GM15510 (cell line): ENCODE results near the gene IL1F10.

Experiments
- POLR2A ChIP-seq: IDR thresholded peaks from 3 replicates; pipeline ENCODE4 v1.6.1; 2011; ENCODE audit warnings: borderline replicate concordance; ENCODE audit not compliant: insufficient read length; ENCODE audit errors: extremely low read depth

IL1F10 gene

DNA sequence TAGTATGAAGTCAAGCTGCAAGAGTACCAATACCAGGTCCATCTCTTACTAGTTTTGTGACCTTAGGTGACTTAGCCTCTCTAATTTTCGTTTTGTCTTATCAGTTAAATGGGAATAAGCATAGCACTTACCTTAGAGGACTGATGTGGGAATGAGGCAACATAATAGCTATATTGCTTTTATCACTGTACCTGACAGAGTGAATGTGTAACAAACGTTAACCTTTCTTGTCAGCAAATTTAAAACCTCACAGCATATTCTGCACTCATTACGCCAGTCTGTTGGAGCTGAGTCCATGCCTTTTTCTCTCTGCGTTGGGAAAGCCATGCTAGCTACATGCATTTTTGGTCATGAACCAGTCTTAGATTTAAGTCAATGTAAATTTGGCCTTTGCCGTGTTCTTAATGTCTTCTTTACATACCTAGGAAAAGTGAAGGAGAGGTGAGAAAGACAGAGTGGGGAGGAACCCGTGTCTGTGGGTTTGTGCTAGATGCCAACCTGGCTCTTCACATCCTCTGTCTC, 15.3 kb upstream of the IL1F10 start, which contains the start of gene IL36B:
Gene IL36B, minus strand, starts transcription at position 472 of the 522 bp plus-strand sequence.
- TF ChIP-seq POLR2A, result no peak

DNA sequence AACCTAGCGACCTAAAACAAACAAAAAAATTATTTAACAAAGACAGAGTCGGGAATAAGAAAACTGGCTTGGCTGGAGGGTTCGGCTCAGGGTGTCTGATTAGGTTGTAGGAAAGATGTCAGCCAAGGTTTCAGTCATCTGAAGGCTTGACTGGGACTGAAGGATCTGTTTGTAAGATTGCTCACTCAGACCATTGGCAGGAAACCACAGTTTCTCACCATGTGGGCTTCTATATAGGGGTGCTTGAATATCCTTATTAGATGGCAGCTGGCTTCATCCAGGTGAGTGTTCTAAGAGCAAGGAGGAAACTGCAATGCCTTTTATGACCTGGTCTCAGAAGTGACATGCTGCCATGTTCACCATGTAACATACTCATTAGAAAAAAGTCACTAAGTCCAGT, 14.1 kb upstream of the IL1F10 start:
- no peak for TF ChIP-seq POLR2A

- no peak for TF ChIP-seq POLR2A
Measured at GRCh38 chr2:113054066-113054465, 13.7 kb upstream of the IL1F10 start.

GRCh38 chr2:113056521-113056920, 11.2 kb upstream of the IL1F10 start:
- no peak for TF ChIP-seq POLR2A

GRCh38 chr2:113057117-113057516, 10.7 kb upstream of the IL1F10 start:
- TF ChIP-seq POLR2A, result no peak

- no peak for TF ChIP-seq POLR2A
Measured at GRCh38 chr2:113058411-113058994, 9.3 kb upstream of the IL1F10 start.

DNA sequence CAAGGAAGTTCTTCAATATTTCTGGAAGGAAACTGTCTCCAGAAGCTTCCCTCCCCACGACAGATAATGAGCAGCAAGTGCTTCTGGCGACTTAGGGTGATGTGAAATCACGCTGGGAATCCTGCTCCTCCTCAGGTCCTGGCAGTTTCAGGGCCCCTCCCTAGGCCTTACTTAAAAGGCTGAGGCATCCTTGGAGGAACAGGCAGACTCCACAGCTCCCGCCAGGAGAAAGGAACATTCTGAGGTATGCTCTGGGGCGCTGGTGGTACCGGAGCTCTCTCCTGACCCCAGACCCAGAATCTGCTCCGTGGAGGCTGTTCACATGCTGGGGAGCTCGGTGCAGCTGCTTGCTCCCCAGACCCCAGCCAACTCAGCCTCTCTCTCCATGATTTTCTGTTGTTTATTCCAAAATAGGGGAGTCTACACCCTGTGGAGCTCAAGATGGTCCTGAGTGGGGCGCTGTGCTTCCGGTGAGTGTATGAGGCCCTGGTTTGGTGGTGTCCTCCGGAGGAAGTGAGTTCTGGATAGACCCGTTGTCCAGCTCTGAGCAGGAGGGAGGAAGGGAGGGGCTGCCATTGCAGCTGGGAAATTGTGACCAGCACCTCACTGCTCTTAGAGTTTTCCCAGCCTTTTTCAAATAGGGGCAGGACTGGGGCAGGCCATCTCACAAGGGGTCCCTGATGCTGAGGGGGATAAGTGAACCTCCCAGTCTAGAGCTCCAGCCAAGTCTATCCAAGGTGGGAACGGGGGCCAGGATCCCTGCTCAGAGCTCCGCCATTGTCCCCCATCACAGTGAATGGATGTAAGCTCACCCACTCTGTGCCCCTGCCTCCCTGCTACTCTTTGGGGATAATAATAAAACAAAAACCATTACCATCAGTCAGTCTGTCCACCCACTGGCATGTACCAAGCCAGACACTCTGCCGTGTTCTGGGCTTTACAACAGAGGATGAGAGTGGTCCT, 8.5 kb upstream of the IL1F10 start, which contains the start of gene IL36RN:
Gene IL36RN, plus strand, starts transcription at position 201 of the 963 bp plus-strand sequence. Its CDS starts 241 bp downstream, at position 442.
- TF ChIP-seq POLR2A, result no peak

- no peak for TF ChIP-seq POLR2A
Measured at GRCh38 chr2:113060396-113060795, 7.4 kb upstream of the IL1F10 start.

GRCh38 chr2:113060796-113061195, 7.0 kb upstream of the IL1F10 start:
- TF ChIP-seq POLR2A, result no peak

DNA sequence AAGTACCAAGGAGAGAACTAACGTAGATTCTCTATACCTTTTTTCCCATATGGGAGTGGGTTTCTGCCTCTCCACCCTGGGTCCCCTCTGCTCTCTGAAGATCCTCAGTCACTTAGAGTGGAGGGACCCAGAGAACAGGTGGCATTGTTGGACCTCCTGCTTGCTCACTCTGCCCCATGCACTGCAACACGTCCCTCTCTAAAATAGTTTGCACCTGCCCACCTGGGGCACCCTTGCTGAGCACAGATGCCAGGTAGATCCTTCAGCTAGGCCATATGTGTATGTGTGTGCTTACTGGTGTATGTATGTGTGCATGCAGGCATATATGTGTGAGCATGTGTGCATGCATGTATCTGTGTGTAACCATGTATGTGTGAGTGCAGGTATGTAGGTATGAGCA, 6.5 kb upstream of the IL1F10 start:
- no peak for TF ChIP-seq POLR2A

GRCh38 chr2:113061896-113062770, 5.6 kb upstream of the IL1F10 start:
- TF ChIP-seq POLR2A, result no peak

- no peak for TF ChIP-seq POLR2A
Measured at GRCh38 chr2:113064281-113064680, 3.5 kb upstream of the IL1F10 start.

GRCh38 chr2:113064898-113065297, 2.9 kb upstream of the IL1F10 start:
- no peak for TF ChIP-seq POLR2A

DNA sequence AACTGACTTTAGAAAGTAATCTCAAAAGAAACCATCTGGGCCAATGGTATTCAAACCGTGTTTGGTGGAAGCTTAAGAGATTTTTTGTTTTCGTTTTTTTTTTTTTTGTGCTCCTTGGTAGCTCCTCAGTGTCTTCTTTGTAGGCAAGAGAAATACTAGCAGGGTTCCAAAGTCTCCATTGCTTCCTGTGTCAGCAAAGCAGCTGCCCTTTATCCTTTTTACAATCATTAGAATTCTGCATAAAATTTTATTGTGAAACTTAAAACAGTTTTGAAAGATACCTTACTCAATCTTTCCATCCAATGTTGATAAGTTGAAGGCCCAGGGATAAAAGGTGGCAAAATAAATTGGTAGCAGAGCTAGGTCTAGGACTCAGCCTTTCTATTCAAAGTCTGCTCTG, 479 bp downstream of the IL1F10 start:
- TF ChIP-seq POLR2A, result no peak
